ENCODE data around the gene FBXL7. TPM values are rescaled to one million over a fixed set of nuclear protein-coding genes. Genes with fewer than 3 reads are reported as not detected.

FBXL7 gene
- total RNA-seq, 1 experiment from 2014 or later = not detected

GRCh38 chr5:15510831-15511230, 10.9 kb downstream of the FBXL7 start:
- no TSS peak for BruUV-seq (replicated peaks)
- H3K4me2 ChIP-seq = no peak overlapping the region

GRCh38 chr5:15513431-15513830, 13.5 kb downstream of the FBXL7 start:
- Histone ChIP-seq H3K79me2 (ENCODE audit: low read depth) (no peaks in the 10 kb centered on the region), H3K9me2 (ENCODE audit: insufficient read depth) (no peaks in the 10 kb centered on the region), H3K36me3 (ENCODE audit: low read depth) (no peaks in the 10 kb centered on the region), H3K9me3 (ENCODE audit: insufficient read depth, low read depth) (no peaks in the 10 kb centered on the region), H3K4me1 (replicated peaks; ENCODE audit: insufficient read depth) (no peaks in the 10 kb centered on the region), H3K4me3 (no peak overlapping the region), H4K20me1 (ENCODE audit: insufficient read depth) (no peaks in the 10 kb centered on the region), H3K27ac (no peak overlapping the region), H2AFZ (no peak overlapping the region), H3F3A (ENCODE audit: insufficient read depth, low read depth) (no peaks in the 10 kb centered on the region), H3K27me3 (ENCODE audit: insufficient read depth, low read depth) (no peaks in the 10 kb centered on the region), H3K4me2 (no peak overlapping the region)
- CTCF ChIA-PET = no interaction called here
- no TSS peak for BruUV-seq (replicated peaks)
- no peak for DNase-seq
- TF ChIP-seq CTCF (conservative IDR thresholded peaks at IDR 0.05) (no peak), EZH2 (IDR thresholded peaks at IDR 0.05; ENCODE audit: low read depth) (no peak)
- POLR2A ChIA-PET (ENCODE audit: unreplicated experiment) = no interaction called here
- intact Hi-C loops (cut with micrococcal nuclease; ENCODE audit: unreplicated experiment) = no loop called here

More at GRCh38 chr5:15510831-15511230, 10.9 kb downstream of the FBXL7 start:
- Histone ChIP-seq H3K9me3 (ENCODE audit: insufficient read depth, low read depth) (no peaks in the 10 kb centered on the region), H3K79me2 (ENCODE audit: low read depth) (no peaks in the 10 kb centered on the region), H3K36me3 (ENCODE audit: low read depth) (no peaks in the 10 kb centered on the region), H2AFZ (no peak overlapping the region), H3K27me3 (ENCODE audit: insufficient read depth, low read depth) (peaks cover 3% of the 10 kb centered on the region), H3K27ac (no peak overlapping the region), H3F3A (ENCODE audit: insufficient read depth, low read depth) (no peaks in the 10 kb centered on the region), H4K20me1 (ENCODE audit: insufficient read depth) (no peaks in the 10 kb centered on the region), H3K9me2 (ENCODE audit: insufficient read depth) (no peaks in the 10 kb centered on the region), H3K4me1 (replicated peaks; ENCODE audit: insufficient read depth) (no peaks in the 10 kb centered on the region), H3K4me3 (no peak overlapping the region)
- intact Hi-C loops (cut with micrococcal nuclease; ENCODE audit: unreplicated experiment) = no loop called here
- POLR2A ChIA-PET (ENCODE audit: unreplicated experiment) = no interaction called here
- CTCF ChIA-PET = no interaction called here
- no peak for DNase-seq
- TF ChIP-seq EZH2 (IDR thresholded peaks at IDR 0.05; ENCODE audit: low read depth) = no peak
- no peak for TF ChIP-seq CTCF (conservative IDR thresholded peaks at IDR 0.05)

GRCh38 chr5:15513911-15514310, 13.9 kb downstream of the FBXL7 start:
- H3K4me2 ChIP-seq = no peak overlapping the region
- no TSS peak for BruUV-seq (replicated peaks)
- H3F3A ChIP-seq (ENCODE audit: insufficient read depth, low read depth) = no peaks in the 10 kb centered on the region
- intact Hi-C loops (cut with micrococcal nuclease; ENCODE audit: unreplicated experiment) = no loop called here
- TF ChIP-seq EZH2 (IDR thresholded peaks at IDR 0.05; ENCODE audit: low read depth) = no peak
- TF ChIP-seq CTCF (conservative IDR thresholded peaks at IDR 0.05) = no peak
- ChIA-PET POLR2A (ENCODE audit: unreplicated experiment) (no interaction called here), CTCF (no interaction called here)
- no peak for DNase-seq
- H3K36me3 ChIP-seq (ENCODE audit: low read depth) = no peaks in the 10 kb centered on the region
- no peaks in the 10 kb centered on the region for H3K9me2 ChIP-seq (ENCODE audit: insufficient read depth)
- H2AFZ ChIP-seq = no peak overlapping the region
- no peaks in the 10 kb centered on the region; the same call in 1 of the 2 replicates for H3K27me3 ChIP-seq (ENCODE audit: insufficient read depth, low read depth)
- H3K4me3 ChIP-seq = no peak overlapping the region
- no peaks in the 10 kb centered on the region for H4K20me1 ChIP-seq (ENCODE audit: insufficient read depth)
- no peaks in the 10 kb centered on the region for H3K79me2 ChIP-seq (ENCODE audit: low read depth)
- no peak overlapping the region for H3K27ac ChIP-seq
- no peaks in the 10 kb centered on the region for H3K4me1 ChIP-seq (replicated peaks; ENCODE audit: insufficient read depth)
- no peaks in the 10 kb centered on the region for H3K9me3 ChIP-seq (ENCODE audit: insufficient read depth, low read depth)
